Middle frontal gyrus (tissue), 1 donor: ENCODE results near the gene ITPR2.
"Not testable (repeated sequence)": the region's sequence is repeated elsewhere in the genome, so short reads cannot be mapped to it uniquely, and the experiment has no call there.

ENCODE experiments used
- DNase-seq: peaks from one replicate; pipeline ENCODE4 v3.0.0-alpha.2; 2015; ENCODE audit warnings: low spot score; ENCODE audit errors: extremely low spot score

ITPR2 gene

GRCh38 chr12:26633591-26634210 is 199.3 kb downstream of the ITPR2 start:
- no peak for DNase-seq

GRCh38 chr12:26632756-26633155 is 200.2 kb downstream of the ITPR2 start:
- no peak for DNase-seq

GRCh38 chr12:26631846-26632245 is 201.1 kb downstream of the ITPR2 start:
- no peak for DNase-seq

GRCh38 chr12:26630546-26631027 is 202.4 kb downstream of the ITPR2 start:
- DNase-seq: no peak

GRCh38 chr12:26629864-26630263 is 203.1 kb downstream of the ITPR2 start:
- DNase-seq: no peak

- DNase-seq: no peak
These were observed 204.8 kb downstream of the ITPR2 start for GRCh38 chr12:26628234-26628633.

GRCh38 chr12:26627335-26627734 is 205.7 kb downstream of the ITPR2 start:
- no peak for DNase-seq

- DNase-seq: no peak
These were observed 209.9 kb downstream of the ITPR2 start for GRCh38 chr12:26623136-26623535.

- no peak for DNase-seq
These were observed 210.4 kb downstream of the ITPR2 start for GRCh38 chr12:26622601-26623000.

GRCh38 chr12:26621932-26622331 is 211.1 kb downstream of the ITPR2 start:
- DNase-seq: no peak

GRCh38 chr12:26620907-26621306 is 212.1 kb downstream of the ITPR2 start:
- no peak for DNase-seq

- DNase-seq: no peak
These were observed 215.5 kb downstream of the ITPR2 start for GRCh38 chr12:26617513-26617912.

GRCh38 chr12:26614011-26614616 is 218.9 kb downstream of the ITPR2 start:
- DNase-seq: no peak

- no peak for DNase-seq
These were observed 220.8 kb downstream of the ITPR2 start for GRCh38 chr12:26612203-26612602.

GRCh38 chr12:26611598-26611997 is 221.4 kb downstream of the ITPR2 start:
- no peak for DNase-seq

GRCh38 chr12:26610774-26611173 is 222.2 kb downstream of the ITPR2 start:
- no peak for DNase-seq

GRCh38 chr12:26609986-26610385 is 223.0 kb downstream of the ITPR2 start:
- no peak for DNase-seq

- DNase-seq: no peak
These were observed 224.3 kb downstream of the ITPR2 start for GRCh38 chr12:26608706-26609105.

GRCh38 chr12:26608273-26608672 is 224.7 kb downstream of the ITPR2 start:
- DNase-seq: no peak

GRCh38 chr12:26606911-26607310 is 226.1 kb downstream of the ITPR2 start:
- no peak for DNase-seq

- not testable (repeated sequence) for DNase-seq
These were observed 228.2 kb downstream of the ITPR2 start for GRCh38 chr12:26604813-26605212.

- DNase-seq: no peak
These were observed 233.8 kb downstream of the ITPR2 start for GRCh38 chr12:26599096-26599695.

- no peak for DNase-seq
These were observed 237.2 kb downstream of the ITPR2 start for GRCh38 chr12:26595806-26596205.
